SK-N-SH treated with all-trans-retinoic acid at 6 μM for 48 hours (cell line): Measurements from ENCODE around the gene GPC5.

Experiments used
- ATAC-seq: fragments of 200-7000 bp; cut with Tn5 transposase; 3 replicates; pipeline ENCODE4 v1.9.1; 2020; ENCODE audit warnings: mild to moderate bottlenecking, moderate library complexity
- ARNTL ChIP-seq: fragments of 450-650 bp; formaldehyde crosslinking; IDR thresholded peaks from 2 replicates; pipeline ENCODE4 v1.5.0; 2020; ENCODE audit warnings: low read depth, mild to moderate bottlenecking, moderate library complexity, borderline replicate concordance
- BACH2 ChIP-seq: fragments of 250-450 bp; sonication (Bioruptor Pico); IDR thresholded peaks from 2 replicates; pipeline ENCODE4 v1.9.0; 2021; ENCODE audit warnings: mild to moderate bottlenecking, borderline replicate concordance
- CREB5 ChIP-seq: fragments of 250-450 bp; sonication (Bioruptor Pico); IDR thresholded peaks from 2 replicates; pipeline ENCODE4 v1.5.1; 2020; ENCODE audit warnings: low read depth, mild to moderate bottlenecking, moderate library complexity
- CSDC2 ChIP-seq: fragments of 250-450 bp; sonication (Bioruptor Pico); IDR thresholded peaks from 2 replicates; pipeline ENCODE4 v1.5.0; 2020; ENCODE audit warnings: mild to moderate bottlenecking, moderate library complexity
- CSRNP3 ChIP-seq: fragments of 250-450 bp; sonication (Bioruptor Pico); IDR thresholded peaks from 2 replicates; pipeline ENCODE4 v1.5.1; 2021; ENCODE audit warnings: mild to moderate bottlenecking, moderate library complexity
- ESRRG ChIP-seq: fragments of 250-450 bp; sonication (Bioruptor Pico); IDR thresholded peaks from 2 replicates; pipeline ENCODE4 v1.6.1; 2021; ENCODE audit warnings: mild to moderate bottlenecking
- GLIS3 ChIP-seq: fragments of 250-450 bp; sonication (Bioruptor Pico); IDR thresholded peaks from 2 replicates; pipeline ENCODE4 v1.5.0; 2020; ENCODE audit warnings: mild to moderate bottlenecking, moderate library complexity
- ISL1 ChIP-seq: fragments of 250-450 bp; sonication (Bioruptor Pico); IDR thresholded peaks from 2 replicates; pipeline ENCODE4 v2.1.2; 2022; ENCODE audit warnings: mild to moderate bottlenecking, moderate library complexity
- OSR1 ChIP-seq: fragments of 250-450 bp; sonication (Bioruptor Pico); IDR thresholded peaks from 2 replicates; pipeline ENCODE4 v1.8.0; 2022; ENCODE audit warnings: moderate library complexity, mild to moderate bottlenecking, inconsistent platforms
- PATZ1 ChIP-seq: fragments of 250-450 bp; sonication (Bioruptor Pico); IDR thresholded peaks from 2 replicates; pipeline ENCODE4 v1.8.0; 2020; ENCODE audit warnings: mild to moderate bottlenecking, moderate library complexity, borderline replicate concordance
- POU6F1 ChIP-seq: fragments of 250-450 bp; sonication (Bioruptor Pico); IDR thresholded peaks from 2 replicates; pipeline ENCODE4 v1.8.0; 2021; ENCODE audit warnings: low read depth, mild to moderate bottlenecking, moderate library complexity, borderline replicate concordance
- PPARA ChIP-seq: fragments of 250-450 bp; sonication (Bioruptor Pico); IDR thresholded peaks from 2 replicates; pipeline ENCODE4 v1.5.0; 2020; ENCODE audit warnings: mild to moderate bottlenecking, borderline replicate concordance
- RARB ChIP-seq: fragments of 250-450 bp; sonication (Bioruptor Pico); IDR thresholded peaks from 2 replicates; pipeline ENCODE4 v1.8.0; 2021; ENCODE audit warnings: mild to moderate bottlenecking, moderate library complexity
- SNAI2 ChIP-seq: fragments of 250-450 bp; sonication (Bioruptor Pico); IDR thresholded peaks from 2 replicates; pipeline ENCODE4 v1.5.0; 2020; ENCODE audit warnings: mild to moderate bottlenecking, moderate library complexity
- TCF4 ChIP-seq: fragments of 250-450 bp; sonication (Bioruptor Pico); IDR thresholded peaks from 2 replicates; pipeline ENCODE4 v1.8.0; 2021; ENCODE audit warnings: mild to moderate bottlenecking, moderate library complexity, borderline replicate concordance
- TOX ChIP-seq: fragments of 250-450 bp; sonication (Bioruptor Pico); IDR thresholded peaks from 2 replicates; pipeline ENCODE4 v1.8.0; 2021; ENCODE audit warnings: mild to moderate bottlenecking, moderate library complexity, borderline replicate concordance
- TSHZ2 ChIP-seq: fragments of 250-450 bp; sonication (Bioruptor Pico); IDR thresholded peaks from 2 replicates; pipeline ENCODE4 v1.5.0; 2020; ENCODE audit warnings: mild to moderate bottlenecking, moderate library complexity
- ZC3H10 ChIP-seq: fragments of 250-450 bp; sonication (Bioruptor Pico); IDR thresholded peaks from 2 replicates; pipeline ENCODE4 v1.5.1; 2021; ENCODE audit warnings: mild to moderate bottlenecking, moderate library complexity
- ZFP3 ChIP-seq: fragments of 250-450 bp; sonication (Bioruptor Pico); IDR thresholded peaks from 2 replicates; pipeline ENCODE4 v1.5.0; 2020; ENCODE audit warnings: mild to moderate bottlenecking, moderate library complexity
- ZFP30 ChIP-seq: fragments of 450-650 bp; formaldehyde crosslinking; IDR thresholded peaks from 2 replicates; pipeline ENCODE4 v1.5.0; 2022; ENCODE audit warnings: mild to moderate bottlenecking, moderate library complexity
- ZNF565 ChIP-seq: fragments of 450-650 bp; formaldehyde crosslinking; conservative IDR thresholded peaks from 2 replicates; pipeline ENCODE4 v1.5.0; 2020; ENCODE audit warnings: low read depth, mild to moderate bottlenecking, moderate library complexity
- ZNF70 ChIP-seq: fragments of 450-650 bp; formaldehyde crosslinking; IDR thresholded peaks from 2 replicates; pipeline ENCODE4 v1.5.0; 2020; ENCODE audit warnings: mild to moderate bottlenecking, moderate library complexity
- ZNF8 ChIP-seq: fragments of 450-650 bp; formaldehyde crosslinking; IDR thresholded peaks from 2 replicates; pipeline ENCODE4 v1.5.0; 2020; ENCODE audit warnings: mild to moderate bottlenecking, moderate library complexity

Gene GPC5

GRCh38 chr13:91693466-91693865 is 295.0 kb downstream of the GPC5 start (continued):
- no peak for TF ChIP-seq CREB5 (CRISPR knock-in tag)

- ATAC-seq: no peak
- TF ChIP-seq CSRNP3 (no peak), ZNF70 (CRISPR knock-in tag) (no peak), GLIS3 (CRISPR knock-in tag) (no peak), ZNF565 (no peak), OSR1 (CRISPR knock-in tag) (no peak), PPARA (CRISPR knock-in tag) (no peak), TCF4 (CRISPR knock-in tag) (no peak), CSDC2 (no peak), CREB5 (CRISPR knock-in tag) (no peak), ARNTL (CRISPR knock-in tag) (no peak), BACH2 (no peak), TSHZ2 (no peak), ZFP3 (CRISPR knock-in tag) (no peak), ZC3H10 (CRISPR knock-in tag) (no peak), ISL1 (CRISPR knock-in tag) (no peak), RARB (CRISPR knock-in tag) (no peak)
These were observed 299.9 kb downstream of the GPC5 start for GRCh38 chr13:91698308-91698707.

GRCh38 chr13:91698767-91699166 is 300.3 kb downstream of the GPC5 start:
- ATAC-seq: no peak
- TF ChIP-seq OSR1 (CRISPR knock-in tag): no peak
- no peak for TF ChIP-seq CSRNP3
- TF ChIP-seq ESRRG (CRISPR knock-in tag): no peak
- TF ChIP-seq ZNF565: no peak
- TF ChIP-seq ZC3H10 (CRISPR knock-in tag): no peak
- no peak for TF ChIP-seq POU6F1 (CRISPR knock-in tag)
- TF ChIP-seq ZNF8 (CRISPR knock-in tag): no peak
- TF ChIP-seq BACH2: no peak
- no peak for TF ChIP-seq SNAI2
- TF ChIP-seq CSDC2: no peak
- no peak for TF ChIP-seq CREB5 (CRISPR knock-in tag)
- no peak for TF ChIP-seq PATZ1 (CRISPR knock-in tag)
- no peak for TF ChIP-seq TOX
- no peak for TF ChIP-seq ZNF70 (CRISPR knock-in tag)
- no peak for TF ChIP-seq ZFP30 (CRISPR knock-in tag)
- no peak for TF ChIP-seq PPARA (CRISPR knock-in tag)
